H9 (cell line): ENCODE data around the gene UNC5B. TPM values are rescaled to one million over a fixed set of nuclear protein-coding genes. Genes with fewer than 3 reads are reported as not detected.

Experiments used
- DNase-seq: peaks from one replicate; pipeline ENCODE4 v3.0.0-alpha.2; 2017
- H2AFZ ChIP-seq: one replicate; pipeline ENCODE4 v1.6.1; 2013; ENCODE audit warnings: mild to moderate bottlenecking, low read length, control low read depth, moderate library complexity
- H2AK5ac ChIP-seq: 2 replicates; pipeline ENCODE4 v1.6.1; 2013; ENCODE audit warnings: low read length, control low read depth, mixed read lengths; ENCODE audit not compliant: insufficient read length
- H2BK120ac ChIP-seq: one replicate; pipeline ENCODE4 v1.6.1; 2013; ENCODE audit warnings: low read depth, mild to moderate bottlenecking, low read length, control low read depth, inconsistent platforms; ENCODE audit not compliant: poor library complexity, severe bottlenecking
- H2BK12ac ChIP-seq: 2 replicates; pipeline ENCODE4 v1.6.1; 2013; ENCODE audit warnings: low read length, control low read depth, mixed read lengths, low read depth; ENCODE audit not compliant: insufficient read length
- H2BK15ac ChIP-seq: 2 replicates; pipeline ENCODE4 v1.6.1; 2013; ENCODE audit warnings: low read depth, low read length, control low read depth
- H2BK20ac ChIP-seq: one replicate; pipeline ENCODE4 v1.6.1; 2013; ENCODE audit warnings: low read depth, mild to moderate bottlenecking, low read length, control low read depth, inconsistent platforms; ENCODE audit not compliant: poor library complexity, severe bottlenecking
- H2BK5ac ChIP-seq: 2 replicates; pipeline ENCODE4 v1.6.1; 2013; ENCODE audit warnings: low read length, control low read depth, mixed read lengths; ENCODE audit not compliant: insufficient read length
- H3K14ac ChIP-seq: 2 replicates; pipeline ENCODE4 v1.6.1; 2013; ENCODE audit warnings: low read length, control low read depth; ENCODE audit not compliant: insufficient read depth
- H3K18ac ChIP-seq: 2 replicates; pipeline ENCODE4 v1.6.1; 2013; ENCODE audit warnings: low read depth, mild to moderate bottlenecking, mixed read lengths, low read length, control low read depth; ENCODE audit not compliant: insufficient read length
- H3K23ac ChIP-seq: 2 replicates; pipeline ENCODE4 v1.6.1; 2013; ENCODE audit warnings: low read length, control low read depth, mixed read lengths, low read depth; ENCODE audit not compliant: insufficient read length
- H3K23me2 ChIP-seq: 2 replicates; pipeline ENCODE4 v1.6.1; 2013; ENCODE audit warnings: low read depth, mild to moderate bottlenecking, mixed read lengths, low read length, control low read depth; ENCODE audit not compliant: insufficient read length, poor library complexity, severe bottlenecking
- H3K27ac ChIP-seq: 2 replicates; pipeline ENCODE4 v1.5.1; 2013; ENCODE audit warnings: low read length, control low read depth, mixed read lengths, low read depth; ENCODE audit not compliant: insufficient read length
- H3K27me3 ChIP-seq: 2 replicates; pipeline ENCODE4 v1.6.1; 2013; ENCODE audit warnings: low read length, control low read depth, inconsistent platforms; ENCODE audit not compliant: insufficient read depth
- H3K4ac ChIP-seq: 2 replicates; pipeline ENCODE4 v1.6.1; 2013; ENCODE audit warnings: low read depth, mild to moderate bottlenecking, control low read depth, inconsistent platforms, low read length, moderate library complexity
- H3K4me1 ChIP-seq: 2 replicates; pipeline ENCODE4 v1.6.1; 2013; ENCODE audit warnings: low read length, control low read depth, inconsistent platforms; ENCODE audit not compliant: insufficient read depth
- H3K4me2 ChIP-seq: 2 replicates; pipeline ENCODE4 v1.6.1; 2013; ENCODE audit warnings: low read length, control low read depth, mixed read lengths; ENCODE audit not compliant: insufficient read length, insufficient read depth
- H3K56ac ChIP-seq: 2 replicates; pipeline ENCODE4 v1.6.1; 2013; ENCODE audit warnings: low read depth, mild to moderate bottlenecking, mixed read lengths, low read length, control low read depth; ENCODE audit not compliant: insufficient read length
- H3K79me1 ChIP-seq: 2 replicates; pipeline ENCODE4 v1.6.1; 2013; ENCODE audit warnings: low read depth, mild to moderate bottlenecking, moderate library complexity, low read length, control low read depth, inconsistent platforms; ENCODE audit not compliant: insufficient read depth, poor library complexity, severe bottlenecking
- H3K79me2 ChIP-seq: 2 replicates; pipeline ENCODE4 v1.6.1; 2013; ENCODE audit warnings: low read length, control low read depth, inconsistent platforms; ENCODE audit not compliant: insufficient read depth
- H3K9ac ChIP-seq: 2 replicates; pipeline ENCODE4 v1.6.1; 2013; ENCODE audit warnings: low read length, control low read depth, mixed read lengths; ENCODE audit not compliant: insufficient read length; ENCODE audit errors: extremely low read depth
- H3K9me3 ChIP-seq: one replicate; pipeline ENCODE4 v1.6.1; 2013; ENCODE audit warnings: low read depth, low read length, inconsistent platforms; ENCODE audit not compliant: control insufficient read depth
- H3T11ph ChIP-seq: one replicate; pipeline ENCODE4 v1.6.1; 2013; ENCODE audit warnings: mild to moderate bottlenecking, low read length, control low read depth, inconsistent platforms
- H4K20me1 ChIP-seq: one replicate; pipeline ENCODE4 v1.6.1; 2013; ENCODE audit not compliant: control insufficient read depth, insufficient read length, insufficient read depth
- H4K5ac ChIP-seq: 2 replicates; pipeline ENCODE4 v1.6.1; 2013; ENCODE audit warnings: low read depth, mild to moderate bottlenecking, mixed read lengths, low read length, control low read depth; ENCODE audit not compliant: insufficient read length
- H4K8ac ChIP-seq: replicated peaks from 2 replicates; pipeline ENCODE4 v1.6.1; 2013; ENCODE audit warnings: low read length, control low read depth, mixed read lengths, low read depth; ENCODE audit not compliant: insufficient read length
- H4K91ac ChIP-seq: 2 replicates; pipeline ENCODE4 v1.6.1; 2013; ENCODE audit warnings: low read depth, mild to moderate bottlenecking, moderate library complexity, mixed read lengths, low read length, control low read depth; ENCODE audit not compliant: insufficient read length
- H3K27ac Mint-ChIP-seq, 3 experiments: 2 replicates in 2 of 3; 3 replicates in 1 of 3; pipeline ENCODE4 v1.8.0; 2020 to 2021; ENCODE audit warnings: mixed read lengths in 3 of 3, mild to moderate bottlenecking in 1 of 3, moderate library complexity in 1 of 3
- H3K27me3 Mint-ChIP-seq: 2 replicates; pipeline ENCODE4 v1.8.0; 2021; ENCODE audit warnings: low read depth, mild to moderate bottlenecking, moderate library complexity, mixed read lengths
- H3K36me3 Mint-ChIP-seq, 3 experiments: 2 replicates in 2 of 3; 3 replicates in 1 of 3; pipeline ENCODE4 v1.8.0; 2020 to 2021; ENCODE audit warnings: low read depth in 3 of 3, mixed read lengths in 3 of 3; ENCODE audit not compliant: insufficient read depth in 1 of 3
- H3K4me1 Mint-ChIP-seq, 2 experiments: 2 replicates each; pipeline ENCODE4 v1.8.0; 2020; ENCODE audit warnings: mixed read lengths in 2 of 2
- H3K4me3 Mint-ChIP-seq, 2 experiments: 2 replicates in 1 of 2; 3 replicates in 1 of 2; pipeline ENCODE4 v1.8.0; 2020 to 2021; ENCODE audit warnings: mild to moderate bottlenecking in 2 of 2, mixed read lengths in 2 of 2, moderate library complexity in 1 of 2
- H3K9me3 Mint-ChIP-seq, 2 experiments: 2 replicates in 1 of 2; 3 replicates in 1 of 2; pipeline ENCODE4 v1.8.0; 2020; ENCODE audit warnings: mild to moderate bottlenecking in 2 of 2, mixed read lengths in 2 of 2, moderate library complexity in 1 of 2
- CTCF ChIP-seq: fragments of 200-600 bp; sonication (generic); conservative IDR thresholded peaks from 3 replicates; pipeline ENCODE4 v1.8.0; 2021; ENCODE audit warnings: antibody characterized with exemption, mild to moderate bottlenecking
- WGBS: extraction: QIAGEN DNeasy Blood & Tissue Kit; methylation state at CpG from one replicate; pipeline ENCODE4 v1.1.7; 2013; ENCODE audit warnings: missing lambda C conversion rate, low lambda C conversion rate, mixed read lengths; ENCODE audit not compliant: insufficient read length; ENCODE audit errors: extremely low coverage; 5-methylcytosine and 5-hydroxymethylcytosine counted together
- total RNA-seq: library from RNA; stranded (reverse); gene quantifications from 2 replicates; pipeline ENCODE4 v1.2.1, GENCODE V29; 2021

The UNC5B gene
- total RNA-seq, 1 experiment from 2014 or later: 28.4 TPM

- no peaks in the 10 kb centered on the region for H3K79me2 ChIP-seq
- no CpG with 5 or more reads among the region's 2 CpGs for WGBS
- peak overlapping the region in 1 of 3 experiments; percentile 59; a peak in 1 of 7 replicates for H3K27ac Mint-ChIP-seq
Observed at GRCh38 chr10:71282323-71282680, 69.9 kb downstream of the UNC5B start.

More at GRCh38 chr10:71282323-71282680, 69.9 kb downstream of the UNC5B start:
- no peak overlapping the region for H2BK5ac ChIP-seq
- H4K91ac ChIP-seq: no peak overlapping the region
- H2BK12ac ChIP-seq: no peak overlapping the region
- peaks cover 10 to 36% (median 25%) of the 10 kb centered on the region in 3 experiments for H3K36me3 Mint-ChIP-seq
- no peak overlapping the region for H3K23ac ChIP-seq
- H3K56ac ChIP-seq: no peak overlapping the region
- no peak overlapping the region for H2BK20ac ChIP-seq
- H4K8ac ChIP-seq: no peak overlapping the region
- H3K27ac ChIP-seq: no peak overlapping the region
- H2AK5ac ChIP-seq: no peak overlapping the region
- H3K9ac ChIP-seq: no peak overlapping the region
- H2BK15ac ChIP-seq: no peak overlapping the region
- H3K4ac ChIP-seq: no peak overlapping the region
- H3K4me3 Mint-ChIP-seq: no peak overlapping the region
- no peaks in the 10 kb centered on the region; the same call in 1 of the 2 replicates for H3K4me1 ChIP-seq
- H3K4me2 ChIP-seq: no peak overlapping the region
- no peak overlapping the region for H2AFZ ChIP-seq
- no peak overlapping the region for H3K14ac ChIP-seq
- peaks cover 40 to 43% of the 10 kb centered on the region in 2 experiments for H3K4me1 Mint-ChIP-seq
- no peaks in the 10 kb centered on the region for H3K23me2 ChIP-seq
- H2BK120ac ChIP-seq: no peak overlapping the region
- no peaks in the 10 kb centered on the region for H4K20me1 ChIP-seq
- no peaks in the 10 kb centered on the region; the same call in 1 of the 2 replicates for H3K27me3 Mint-ChIP-seq
- no peaks in the 10 kb centered on the region for H3K27me3 ChIP-seq
- H4K5ac ChIP-seq: no peak overlapping the region
- no peaks in the 10 kb centered on the region for H3K9me3 ChIP-seq
- no peaks in the 10 kb centered on the region for H3K9me3 Mint-ChIP-seq
- H3K79me1 ChIP-seq: no peaks in the 10 kb centered on the region
- no peak overlapping the region for H3K18ac ChIP-seq
- TF ChIP-seq CTCF: no peak
- H3T11ph ChIP-seq: no peak overlapping the region
- no peak for DNase-seq
